Suprapubic skin (tissue), 3 donors: Measurements from ENCODE around the gene SOX5.

Experiments used
- EP300 ChIP-seq: sonication (generic); formaldehyde crosslinking; IDR thresholded peaks from one replicate; pipeline ENCODE4 v1.6.1; 2017; ENCODE audit warnings: antibody characterized with exemption
- TF ChIP-seq, protein P1 (sequence below), 2 donors: fragments of 200-600 bp in 1 of 2; fragments of 450-650 bp in 1 of 2; sonication (generic) in 1 of 2; IDR thresholded peaks; one replicate each; pipeline ENCODE4 v1.5.1; 2016 to 2019; ENCODE audit warnings: antibody characterized with exemption in 2 of 2, mild to moderate bottlenecking in 1 of 2, moderate library complexity in 1 of 2

DNA sequence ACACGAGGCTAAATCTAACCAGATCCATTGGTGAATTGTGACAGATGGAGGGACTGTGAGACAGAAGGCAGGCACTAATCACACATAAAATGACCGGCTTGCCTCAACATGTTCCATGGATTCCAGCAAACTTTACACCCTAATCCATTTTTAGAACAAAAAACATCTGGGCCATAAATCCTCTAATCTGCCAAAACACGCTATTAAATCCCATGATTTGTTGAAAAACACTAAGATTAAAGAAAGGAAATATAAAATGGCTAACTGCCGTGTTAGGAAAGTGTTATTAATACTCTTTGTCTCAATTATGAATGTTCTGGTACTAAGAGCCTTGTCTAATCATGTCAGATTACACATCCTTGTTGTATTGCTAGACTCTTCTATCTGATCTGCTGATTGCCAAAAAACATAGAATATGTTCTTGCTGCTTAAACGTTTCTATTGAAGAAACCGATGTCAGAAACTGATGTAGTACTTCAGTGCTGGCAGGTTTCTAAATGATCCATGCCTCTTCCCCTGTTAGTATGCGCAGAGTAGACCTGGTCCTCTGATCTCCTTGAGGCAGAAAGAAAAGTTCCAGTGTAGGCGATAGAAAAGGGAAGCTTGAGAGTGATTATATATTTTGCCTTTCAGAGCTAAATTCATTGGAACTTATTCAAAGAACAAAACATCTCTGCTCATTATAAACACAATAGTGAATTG, 384.9 kb downstream of the SOX5 start:
- TF ChIP-seq, protein P1, sequence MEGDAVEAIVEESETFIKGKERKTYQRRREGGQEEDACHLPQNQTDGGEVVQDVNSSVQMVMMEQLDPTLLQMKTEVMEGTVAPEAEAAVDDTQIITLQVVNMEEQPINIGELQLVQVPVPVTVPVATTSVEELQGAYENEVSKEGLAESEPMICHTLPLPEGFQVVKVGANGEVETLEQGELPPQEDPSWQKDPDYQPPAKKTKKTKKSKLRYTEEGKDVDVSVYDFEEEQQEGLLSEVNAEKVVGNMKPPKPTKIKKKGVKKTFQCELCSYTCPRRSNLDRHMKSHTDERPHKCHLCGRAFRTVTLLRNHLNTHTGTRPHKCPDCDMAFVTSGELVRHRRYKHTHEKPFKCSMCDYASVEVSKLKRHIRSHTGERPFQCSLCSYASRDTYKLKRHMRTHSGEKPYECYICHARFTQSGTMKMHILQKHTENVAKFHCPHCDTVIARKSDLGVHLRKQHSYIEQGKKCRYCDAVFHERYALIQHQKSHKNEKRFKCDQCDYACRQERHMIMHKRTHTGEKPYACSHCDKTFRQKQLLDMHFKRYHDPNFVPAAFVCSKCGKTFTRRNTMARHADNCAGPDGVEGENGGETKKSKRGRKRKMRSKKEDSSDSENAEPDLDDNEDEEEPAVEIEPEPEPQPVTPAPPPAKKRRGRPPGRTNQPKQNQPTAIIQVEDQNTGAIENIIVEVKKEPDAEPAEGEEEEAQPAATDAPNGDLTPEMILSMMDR (IDR thresholded peaks at IDR 0.05) = no peak
- no peak for TF ChIP-seq EP300
